H54 (cell line): Measurements from ENCODE around the gene POLG.

Experiments
- DNase-seq: peaks from one replicate; pipeline ENCODE4 v3.0.0; 2011; ENCODE audit warnings: low spot score, mixed read lengths; ENCODE audit not compliant: insufficient read length
- FAIRE-seq: peaks from 3 replicates; lab custom pipeline; 2011; peaks lifted over from hg19 to GRCh38; lab: Jason Lieb, UNC
- POLR2A ChIP-seq: IDR thresholded peaks from 2 replicates; pipeline ENCODE4 v1.6.1; 2011; ENCODE audit warnings: low read depth, mild to moderate bottlenecking, low read length

The POLG gene

GRCh38 chr15:89375093-89376005 is 40.7 kb upstream of the POLG start:
- no peak for TF ChIP-seq POLR2A
- FAIRE-seq (no peak), DNase-seq (no peak)

- no peak for TF ChIP-seq POLR2A
- FAIRE-seq (no peak), DNase-seq (no peak)
Measured at GRCh38 chr15:89374086-89374981, 39.7 kb upstream of the POLG start.

GRCh38 chr15:89372069-89372935 is 37.7 kb upstream of the POLG start:
- no peak for FAIRE-seq
- no peak for DNase-seq
- TF ChIP-seq POLR2A: no peak

- FAIRE-seq (no peak), DNase-seq (no peak)
- no peak for TF ChIP-seq POLR2A
Measured at GRCh38 chr15:89371228-89372044, 36.8 kb upstream of the POLG start.

GRCh38 chr15:89370978-89371227 is 36.3 kb upstream of the POLG start:
- DNase-seq (no peak), FAIRE-seq (no peak)
- no peak for TF ChIP-seq POLR2A

- DNase-seq (no peak), FAIRE-seq (no peak)
- no peak for TF ChIP-seq POLR2A
Measured at GRCh38 chr15:89370120-89370977, 35.7 kb upstream of the POLG start.

- DNase-seq (no peak), FAIRE-seq (no peak)
- no peak for TF ChIP-seq POLR2A
Measured at GRCh38 chr15:89369341-89369947, 34.8 kb upstream of the POLG start.

GRCh38 chr15:89368566-89369223 is 34.1 kb upstream of the POLG start:
- no peak for TF ChIP-seq POLR2A
- DNase-seq: no peak
- no peak for FAIRE-seq

GRCh38 chr15:89367485-89368451 is 33.1 kb upstream of the POLG start:
- no peak for DNase-seq

More at GRCh38 chr15:89367485-89368451, 33.1 kb upstream of the POLG start:
- no peak for TF ChIP-seq POLR2A
- FAIRE-seq: no peak
